ENCODE results near the gene NT5DC1.

DNA sequence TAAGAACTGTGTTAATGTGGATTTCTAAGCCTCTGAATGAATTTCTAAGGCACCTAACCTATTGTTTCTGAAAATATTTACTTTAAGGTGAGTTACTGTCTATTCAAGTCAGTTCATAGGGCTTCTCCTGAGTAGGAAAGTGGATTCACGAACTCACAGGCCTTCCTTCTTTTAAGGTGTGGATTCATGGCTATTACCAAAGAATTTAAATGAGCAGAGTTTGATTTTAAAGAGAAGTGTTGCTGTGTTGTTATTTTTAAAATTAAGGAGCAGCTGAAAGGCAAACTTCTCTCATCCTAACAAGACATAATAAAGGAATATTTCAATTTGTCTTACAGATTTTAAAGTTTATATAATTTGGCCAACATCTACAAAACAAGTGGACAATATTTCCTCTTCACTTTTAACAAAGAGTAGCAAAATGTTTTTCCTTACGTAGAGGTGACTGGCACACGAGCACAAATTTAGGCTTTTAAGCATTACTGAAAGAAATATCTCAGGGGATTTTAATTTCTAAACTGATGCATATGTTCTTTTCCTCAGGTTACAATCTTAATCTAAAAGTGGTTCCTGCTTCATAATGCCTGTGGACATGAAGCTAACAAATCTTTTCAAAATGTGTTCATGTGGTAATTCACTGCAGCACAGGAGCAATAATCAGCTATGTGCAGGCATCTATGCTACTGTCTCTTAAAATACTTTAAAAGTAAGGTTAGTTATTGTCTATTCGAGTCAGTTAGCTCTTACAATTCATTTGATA is 153.8 kb downstream of the NT5DC1 start:
- TF ChIP-seq, protein P1, sequence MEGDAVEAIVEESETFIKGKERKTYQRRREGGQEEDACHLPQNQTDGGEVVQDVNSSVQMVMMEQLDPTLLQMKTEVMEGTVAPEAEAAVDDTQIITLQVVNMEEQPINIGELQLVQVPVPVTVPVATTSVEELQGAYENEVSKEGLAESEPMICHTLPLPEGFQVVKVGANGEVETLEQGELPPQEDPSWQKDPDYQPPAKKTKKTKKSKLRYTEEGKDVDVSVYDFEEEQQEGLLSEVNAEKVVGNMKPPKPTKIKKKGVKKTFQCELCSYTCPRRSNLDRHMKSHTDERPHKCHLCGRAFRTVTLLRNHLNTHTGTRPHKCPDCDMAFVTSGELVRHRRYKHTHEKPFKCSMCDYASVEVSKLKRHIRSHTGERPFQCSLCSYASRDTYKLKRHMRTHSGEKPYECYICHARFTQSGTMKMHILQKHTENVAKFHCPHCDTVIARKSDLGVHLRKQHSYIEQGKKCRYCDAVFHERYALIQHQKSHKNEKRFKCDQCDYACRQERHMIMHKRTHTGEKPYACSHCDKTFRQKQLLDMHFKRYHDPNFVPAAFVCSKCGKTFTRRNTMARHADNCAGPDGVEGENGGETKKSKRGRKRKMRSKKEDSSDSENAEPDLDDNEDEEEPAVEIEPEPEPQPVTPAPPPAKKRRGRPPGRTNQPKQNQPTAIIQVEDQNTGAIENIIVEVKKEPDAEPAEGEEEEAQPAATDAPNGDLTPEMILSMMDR (IDR thresholded peaks at IDR 0.05 in 8 of 11, conservative IDR thresholded peaks at IDR 0.05 in 3 of 11) = no peak
- TF ChIP-seq POLR2A (IDR thresholded peaks at IDR 0.05) = no peak
- no peak for TF ChIP-seq POLR2AphosphoS5 (IDR thresholded peaks at IDR 0.05)

All from spleen (tissue), 7 donors.